ENCODE data around the gene NEDD4L.

- no peak for TF ChIP-seq ZNF274 (IDR thresholded peaks at IDR 0.05; ENCODE audit: low read depth, low read length)
- TF ChIP-seq SUZ12 (IDR thresholded peaks at IDR 0.05; ENCODE audit: extremely low read depth, insufficient read depth, insufficient read length) = no peak
- no peak for TF ChIP-seq YY1 (IDR thresholded peaks at IDR 0.05; ENCODE audit: insufficient read depth, insufficient read length)
Observed at GRCh38 chr18:58402951-58403702, 359.1 kb downstream of the NEDD4L start.

Data from NT2/D1 (cell line).